ENCODE data around the gene PRODH2. TPM values are rescaled to one million over a fixed set of nuclear protein-coding genes. Genes with fewer than 3 reads are reported as not detected.

PRODH2 gene
- total and polyA plus RNA-seq, 2 donors: 0.19 to 0.23 TPM

DNA sequence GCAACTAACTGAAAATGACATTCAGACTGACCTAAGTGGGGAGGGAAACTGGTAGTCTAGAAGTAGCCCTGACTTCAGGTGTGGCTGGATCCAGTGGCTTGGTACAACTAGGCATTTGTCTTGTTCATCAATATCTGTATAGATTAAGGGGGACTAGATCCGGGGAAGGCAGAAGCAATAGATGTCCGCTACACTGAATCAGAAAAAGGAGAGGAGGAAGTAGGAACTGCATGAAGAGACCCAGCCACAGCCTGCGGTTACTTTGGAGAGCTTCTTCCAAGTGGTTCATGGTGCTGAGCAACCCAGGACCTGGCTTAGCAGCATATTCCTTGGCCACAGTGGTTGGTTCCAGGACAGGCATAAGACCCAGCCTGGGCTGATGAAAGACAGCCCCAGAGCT lies 9.9 kb upstream of the PRODH2 start:
- no peak overlapping the region for H3K27ac ChIP-seq (ENCODE audit: low read depth in 1 of 2, low read length in 1 of 2)

GRCh38 chr19:35818445-35818844 lies 5.8 kb upstream of the PRODH2 start:
- Histone ChIP-seq H3K36me3 (ENCODE audit: control insufficient read depth in 2 of 2, insufficient read depth in 2 of 2, low read length in 1 of 2) (no peaks in the 10 kb centered on the region), H3K9me3 (ENCODE audit: control insufficient read depth in 2 of 2, insufficient read depth in 1 of 2, low read length in 1 of 2) (no peaks in the 10 kb centered on the region)

More for the DNA sequence above, 9.9 kb upstream of the PRODH2 start:
- WGBS: 64% methylated on average over 3 of the region's 3 CpGs
- no peaks in the 10 kb centered on the region for H3K9me3 ChIP-seq (ENCODE audit: control insufficient read depth in 2 of 2, insufficient read depth in 1 of 2, low read length in 1 of 2)
- H3K27me3 ChIP-seq (ENCODE audit: control insufficient read depth in 2 of 2, insufficient read depth in 1 of 2, low read length in 1 of 2): no peaks in the 10 kb centered on the region
- H3K4me1 ChIP-seq (ENCODE audit: control insufficient read depth in 2 of 2, insufficient read depth in 2 of 2, low read length in 2 of 2): no peaks in the 10 kb centered on the region
- H3K4me3 ChIP-seq (ENCODE audit: low read length in 2 of 2): no peak overlapping the region
- no peaks in the 10 kb centered on the region for H3K36me3 ChIP-seq (ENCODE audit: control insufficient read depth in 2 of 2, insufficient read depth in 2 of 2, low read length in 1 of 2)
- no peak for DNase-seq (ENCODE audit: low read depth in 6 of 9, low spot score in 9 of 9)

DNA sequence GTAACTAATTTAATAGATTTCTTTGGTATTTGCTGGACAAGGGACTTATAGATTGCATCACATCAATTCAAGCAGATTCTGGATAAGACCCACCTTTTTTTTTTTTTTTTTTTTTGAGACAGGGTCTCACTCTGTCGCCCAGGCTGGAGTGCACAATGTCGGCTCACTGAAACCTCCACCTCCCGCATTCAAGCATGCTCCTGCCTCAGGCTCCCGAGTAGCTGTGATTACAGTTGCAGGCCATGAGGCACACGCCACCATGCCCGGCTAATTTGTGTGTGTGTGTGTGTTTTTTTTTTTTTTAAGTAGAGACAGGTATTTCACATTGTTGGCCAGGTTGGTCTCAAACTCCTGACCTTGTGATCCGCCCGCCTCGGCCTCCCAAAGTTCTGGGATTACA lies 4.2 kb upstream of the PRODH2 start:
- Histone ChIP-seq H3K4me1 (ENCODE audit: control insufficient read depth in 2 of 2, insufficient read depth in 2 of 2, low read length in 2 of 2) (no peaks in the 10 kb centered on the region), H3K27me3 (ENCODE audit: control insufficient read depth in 2 of 2, insufficient read depth in 1 of 2, low read length in 1 of 2) (no peaks in the 10 kb centered on the region), H3K4me3 (ENCODE audit: low read length in 2 of 2) (no peak overlapping the region), H3K9me3 (ENCODE audit: control insufficient read depth in 2 of 2, insufficient read depth in 1 of 2, low read length in 1 of 2) (no peaks in the 10 kb centered on the region), H3K27ac (ENCODE audit: low read depth in 1 of 2, low read length in 1 of 2) (no peak overlapping the region), H3K36me3 (ENCODE audit: control insufficient read depth in 2 of 2, insufficient read depth in 2 of 2, low read length in 1 of 2) (no peaks in the 10 kb centered on the region)
- WGBS: 91% methylated on average over 9 of the region's 9 CpGs
- DNase-seq (ENCODE audit: low read depth in 6 of 9, low spot score in 9 of 9): no peak

More at GRCh38 chr19:35818445-35818844, 5.8 kb upstream of the PRODH2 start:
- Histone ChIP-seq H3K4me3 (ENCODE audit: low read length in 2 of 2) (no peak overlapping the region), H3K27ac (ENCODE audit: low read depth in 1 of 2, low read length in 1 of 2) (no peak overlapping the region), H3K27me3 (ENCODE audit: control insufficient read depth in 2 of 2, insufficient read depth in 1 of 2, low read length in 1 of 2) (no peaks in the 10 kb centered on the region), H3K4me1 (ENCODE audit: control insufficient read depth in 2 of 2, insufficient read depth in 2 of 2, low read length in 2 of 2) (no peaks in the 10 kb centered on the region)
- DNase-seq (ENCODE audit: low read depth in 6 of 9, low spot score in 9 of 9): no peak
- 87% methylated on average over 3 of the region's 3 CpGs for WGBS

- WGBS: 51% methylated on average over 6 of the region's 6 CpGs
- Histone ChIP-seq H3K27ac (ENCODE audit: low read depth in 1 of 2, low read length in 1 of 2) (no peak overlapping the region), H3K4me3 (ENCODE audit: low read length in 2 of 2) (no peak overlapping the region), H3K9me3 (ENCODE audit: control insufficient read depth in 2 of 2, insufficient read depth in 1 of 2, low read length in 1 of 2) (no peaks in the 10 kb centered on the region), H3K4me1 (ENCODE audit: control insufficient read depth in 2 of 2, insufficient read depth in 2 of 2, low read length in 2 of 2) (no peaks in the 10 kb centered on the region), H3K27me3 (ENCODE audit: control insufficient read depth in 2 of 2, insufficient read depth in 1 of 2, low read length in 1 of 2) (no peaks in the 10 kb centered on the region), H3K36me3 (ENCODE audit: control insufficient read depth in 2 of 2, insufficient read depth in 2 of 2, low read length in 1 of 2) (no peaks in the 10 kb centered on the region)
- no peak for DNase-seq (ENCODE audit: low read depth in 6 of 9, low spot score in 9 of 9)
Observed at GRCh38 chr19:35816262-35816661, 3.6 kb upstream of the PRODH2 start.

- Histone ChIP-seq H3K27me3 (ENCODE audit: control insufficient read depth in 2 of 2, insufficient read depth in 1 of 2, low read length in 1 of 2) (no peaks in the 10 kb centered on the region), H3K4me1 (ENCODE audit: control insufficient read depth in 2 of 2, insufficient read depth in 2 of 2, low read length in 2 of 2) (no peaks in the 10 kb centered on the region), H3K9me3 (ENCODE audit: control insufficient read depth in 2 of 2, insufficient read depth in 1 of 2, low read length in 1 of 2) (no peaks in the 10 kb centered on the region), H3K36me3 (ENCODE audit: control insufficient read depth in 2 of 2, insufficient read depth in 2 of 2, low read length in 1 of 2) (no peaks in the 10 kb centered on the region), H3K4me3 (ENCODE audit: low read length in 2 of 2) (no peak overlapping the region), H3K27ac (ENCODE audit: low read depth in 1 of 2, low read length in 1 of 2) (no peak overlapping the region)
- DNase-seq (ENCODE audit: low read depth in 6 of 9, low spot score in 9 of 9): no peak
- WGBS: 93% methylated on average over 11 of the region's 11 CpGs
Observed at GRCh38 chr19:35813043-35813890, 622 bp upstream of the PRODH2 start.

- Histone ChIP-seq H3K27ac (ENCODE audit: low read depth in 1 of 2, low read length in 1 of 2) (no peak overlapping the region), H3K9me3 (ENCODE audit: control insufficient read depth in 2 of 2, insufficient read depth in 1 of 2, low read length in 1 of 2) (no peaks in the 10 kb centered on the region), H3K36me3 (ENCODE audit: control insufficient read depth in 2 of 2, insufficient read depth in 2 of 2, low read length in 1 of 2) (no peaks in the 10 kb centered on the region), H3K4me3 (ENCODE audit: low read length in 2 of 2) (no peak overlapping the region), H3K27me3 (ENCODE audit: control insufficient read depth in 2 of 2, insufficient read depth in 1 of 2, low read length in 1 of 2) (no peaks in the 10 kb centered on the region), H3K4me1 (ENCODE audit: control insufficient read depth in 2 of 2, insufficient read depth in 2 of 2, low read length in 2 of 2) (no peaks in the 10 kb centered on the region)
- WGBS: 86% methylated on average over 18 of the region's 18 CpGs
- DNase-seq (ENCODE audit: low read depth in 6 of 9, low spot score in 9 of 9): no peak
Observed at GRCh38 chr19:35811317-35812219, 1.1 kb downstream of the PRODH2 start.

- H3K9me3 ChIP-seq (ENCODE audit: control insufficient read depth in 2 of 2, insufficient read depth in 1 of 2, low read length in 1 of 2): no peaks in the 10 kb centered on the region
- 97% methylated on average over 5 of the region's 5 CpGs for WGBS
- H3K4me3 ChIP-seq (ENCODE audit: low read length in 2 of 2): no peak overlapping the region
- no peaks in the 10 kb centered on the region for H3K4me1 ChIP-seq (ENCODE audit: control insufficient read depth in 2 of 2, insufficient read depth in 2 of 2, low read length in 2 of 2)
- no peaks in the 10 kb centered on the region for H3K27me3 ChIP-seq (ENCODE audit: control insufficient read depth in 2 of 2, insufficient read depth in 1 of 2, low read length in 1 of 2)
- no peak overlapping the region for H3K27ac ChIP-seq (ENCODE audit: low read depth in 1 of 2, low read length in 1 of 2)
- no peaks in the 10 kb centered on the region for H3K36me3 ChIP-seq (ENCODE audit: control insufficient read depth in 2 of 2, insufficient read depth in 2 of 2, low read length in 1 of 2)
- DNase-seq (ENCODE audit: low read depth in 6 of 9, low spot score in 9 of 9): no peak
Observed at GRCh38 chr19:35807633-35808032, 5.0 kb downstream of the PRODH2 start.

DNA sequence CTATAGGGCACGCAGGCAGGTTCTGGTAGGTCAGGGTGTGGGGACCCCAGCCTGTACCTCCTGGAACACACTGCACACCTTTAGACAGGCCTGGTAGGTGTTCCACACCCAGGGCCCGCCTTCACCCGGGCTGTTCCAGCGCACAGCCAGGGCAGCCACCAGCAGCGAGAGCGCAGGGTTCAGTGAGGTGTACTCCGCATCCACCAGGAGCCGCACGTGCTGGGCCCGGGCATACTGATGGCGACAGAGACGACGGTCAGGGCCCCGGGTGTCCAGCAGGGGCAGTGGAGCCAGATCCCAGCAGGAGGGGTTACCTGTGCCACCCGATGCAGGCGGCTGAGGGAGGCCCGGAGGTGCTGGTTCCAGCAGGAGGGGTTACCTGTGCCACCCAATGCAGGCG lies 6.0 kb downstream of the PRODH2 start:
- no peak overlapping the region for H3K4me3 ChIP-seq (ENCODE audit: low read length in 2 of 2)
- 95% methylated on average over 18 of the region's 18 CpGs for WGBS
- no peak for DNase-seq (ENCODE audit: low read depth in 6 of 9, low spot score in 9 of 9)

DNA sequence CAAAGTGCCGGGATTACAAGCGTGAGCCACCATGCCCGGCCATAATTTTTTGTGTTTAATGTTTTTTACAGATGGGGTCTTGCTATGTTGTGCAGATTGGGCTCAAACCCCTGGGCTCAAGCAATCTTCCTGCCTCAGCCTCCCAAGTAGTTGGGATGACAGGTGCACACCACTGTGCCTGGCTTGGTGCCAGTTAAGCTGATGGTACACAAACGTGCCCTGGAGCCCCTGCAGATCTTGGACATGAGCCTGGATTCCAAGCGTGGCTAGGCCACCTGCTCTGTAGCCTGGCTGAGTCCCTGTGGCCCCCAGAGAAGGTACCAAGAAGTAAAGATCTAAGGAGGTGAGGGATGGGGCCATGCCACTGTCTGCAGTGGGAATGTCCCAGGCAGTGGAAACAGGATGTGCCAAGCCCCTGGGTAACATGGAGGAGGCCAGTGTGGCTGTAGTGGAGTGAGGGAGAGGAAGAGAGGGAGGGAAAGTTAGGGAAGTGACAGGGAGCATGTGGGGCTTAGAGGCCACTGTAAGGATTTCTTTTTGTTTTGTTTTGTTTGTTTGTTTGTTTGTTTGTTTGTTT lies 7.0 kb downstream of the PRODH2 start:
- no peak for DNase-seq (ENCODE audit: low read depth in 6 of 9, low spot score in 9 of 9)
- Histone ChIP-seq H3K4me3 (ENCODE audit: low read length in 2 of 2) (no peak overlapping the region), H3K27me3 (ENCODE audit: control insufficient read depth in 2 of 2, insufficient read depth in 1 of 2, low read length in 1 of 2) (no peaks in the 10 kb centered on the region), H3K27ac (ENCODE audit: low read depth in 1 of 2, low read length in 1 of 2) (no peak overlapping the region), H3K36me3 (ENCODE audit: control insufficient read depth in 2 of 2, insufficient read depth in 2 of 2, low read length in 1 of 2) (no peaks in the 10 kb centered on the region), H3K4me1 (ENCODE audit: control insufficient read depth in 2 of 2, insufficient read depth in 2 of 2, low read length in 2 of 2) (no peaks in the 10 kb centered on the region), H3K9me3 (ENCODE audit: control insufficient read depth in 2 of 2, insufficient read depth in 1 of 2, low read length in 1 of 2) (no peaks in the 10 kb centered on the region)
- whole genome bisulfite sequencing: 78% methylated on average over 5 of the region's 5 CpGs

More for the DNA sequence above, 6.0 kb downstream of the PRODH2 start:
- H3K27me3 ChIP-seq (ENCODE audit: control insufficient read depth in 2 of 2, insufficient read depth in 1 of 2, low read length in 1 of 2): no peaks in the 10 kb centered on the region
- H3K9me3 ChIP-seq (ENCODE audit: control insufficient read depth in 2 of 2, insufficient read depth in 1 of 2, low read length in 1 of 2): no peaks in the 10 kb centered on the region
- H3K27ac ChIP-seq (ENCODE audit: low read depth in 1 of 2, low read length in 1 of 2): no peak overlapping the region
- H3K4me1 ChIP-seq (ENCODE audit: control insufficient read depth in 2 of 2, insufficient read depth in 2 of 2, low read length in 2 of 2): no peaks in the 10 kb centered on the region
- no peaks in the 10 kb centered on the region for H3K36me3 ChIP-seq (ENCODE audit: control insufficient read depth in 2 of 2, insufficient read depth in 2 of 2, low read length in 1 of 2)

Measured in thymus (tissue), 11 donors.